GM03348 (cell line): ENCODE data around the gene FEM1B.
A peak's percentile ranks its signal among the peaks of the same experiment; 100 is the strongest.

Experiments
- DNase-seq: peaks from one replicate; pipeline ENCODE4 v3.0.0; 2012; ENCODE audit warnings: low spot score

FEM1B gene

DNA sequence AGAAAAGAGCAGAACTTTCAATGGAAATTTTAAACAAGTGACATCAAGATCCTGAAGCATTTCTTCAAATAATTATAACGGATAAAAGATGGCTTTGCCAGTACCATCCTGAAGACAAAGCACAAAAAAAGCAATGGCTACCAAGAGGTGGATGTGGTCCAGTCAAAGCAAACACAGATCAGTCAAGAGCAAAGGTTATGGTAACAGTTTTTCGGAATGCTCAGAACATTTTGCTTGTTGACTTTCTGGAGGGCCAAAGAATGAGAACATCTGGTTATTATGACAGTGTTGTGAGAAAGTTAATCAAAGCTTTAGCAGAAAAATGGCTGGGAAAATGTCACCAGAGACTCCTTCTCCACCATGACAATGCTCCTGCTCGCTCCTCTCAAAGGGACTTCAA lies 31.5 kb downstream of the FEM1B start:
- no peak for DNase-seq

DNA sequence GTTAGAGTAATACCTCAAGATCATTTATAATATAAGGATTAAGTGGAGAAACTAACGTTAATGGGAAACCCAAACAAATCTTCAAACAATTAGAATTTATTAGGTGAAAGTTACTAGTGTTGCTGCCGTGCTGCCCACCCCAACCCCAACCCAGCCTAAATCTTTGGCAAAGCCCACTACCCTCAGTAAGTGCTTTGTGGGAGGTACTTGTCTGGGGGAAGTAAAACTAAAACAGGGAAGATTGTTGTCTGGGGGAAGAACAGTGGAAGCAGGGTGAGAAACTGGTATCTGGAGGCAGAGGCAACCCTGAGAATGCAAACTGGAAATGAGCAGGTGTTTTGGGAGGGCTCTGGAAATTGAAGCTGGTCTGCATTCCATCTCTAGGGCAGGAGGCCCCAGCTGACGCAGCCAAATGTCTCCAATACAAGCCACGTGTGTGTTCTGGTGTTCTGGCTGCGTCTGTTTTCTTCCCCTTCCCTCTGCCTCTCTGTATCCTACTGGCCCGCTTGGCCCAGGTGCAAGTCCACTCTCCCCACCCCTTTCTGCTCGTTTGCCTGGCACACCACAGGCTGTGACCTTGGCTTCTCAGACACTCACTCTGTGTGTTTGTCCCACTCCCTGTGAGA lies 32.7 kb downstream of the FEM1B start:
- DNase-seq: peak; percentile 6

DNA sequence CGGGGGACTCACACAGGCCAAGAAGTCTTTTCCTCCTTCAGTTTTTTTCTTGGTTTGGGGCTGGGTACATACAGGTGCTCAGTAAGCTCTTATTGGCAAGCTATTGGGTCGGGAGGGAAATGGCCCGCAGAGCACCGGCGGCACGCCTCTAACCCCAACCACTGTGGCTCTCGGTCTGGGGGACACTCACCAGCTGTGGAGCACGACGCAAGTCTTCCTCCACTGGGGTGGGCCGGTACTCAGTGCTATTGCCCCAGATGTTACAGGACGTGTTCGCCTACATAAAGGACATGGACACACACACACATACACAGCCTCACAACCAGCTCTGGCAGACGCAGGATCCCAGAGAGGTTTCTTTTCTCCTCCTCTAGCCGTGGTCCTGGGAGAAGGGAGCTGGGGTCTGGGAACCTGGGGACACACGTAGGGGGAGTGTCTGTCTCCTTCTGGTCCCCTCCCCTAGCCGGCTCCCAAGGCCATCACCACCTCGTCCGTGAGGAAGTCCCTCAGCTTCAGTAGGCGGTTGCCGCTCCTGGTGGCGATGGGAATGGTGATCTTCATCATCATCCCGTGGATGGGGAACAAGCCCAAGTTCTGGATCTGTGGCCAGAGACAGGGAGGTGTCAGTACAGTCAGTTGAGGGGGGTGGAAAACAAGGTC lies 33.4 kb downstream of the FEM1B start:
- no peak for DNase-seq

DNA sequence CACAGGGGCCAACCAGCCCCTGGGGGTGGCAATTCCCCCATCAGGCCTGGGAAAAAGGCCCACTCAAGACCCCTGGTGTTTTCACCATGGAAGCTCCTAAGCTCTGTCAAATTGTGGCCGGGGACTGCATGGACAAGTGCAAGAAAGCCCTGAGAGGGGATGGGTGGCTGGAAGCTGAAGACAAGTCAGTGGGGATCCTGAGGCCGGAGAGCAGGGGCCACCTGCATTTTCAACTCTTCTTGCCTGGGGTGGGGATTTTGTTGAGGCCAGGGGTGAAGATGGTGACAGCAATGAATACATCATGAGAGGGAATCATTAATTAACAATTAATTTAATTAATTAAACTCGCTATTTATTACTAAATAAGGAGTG lies 33.9 kb downstream of the FEM1B start:
- no peak for DNase-seq

DNA sequence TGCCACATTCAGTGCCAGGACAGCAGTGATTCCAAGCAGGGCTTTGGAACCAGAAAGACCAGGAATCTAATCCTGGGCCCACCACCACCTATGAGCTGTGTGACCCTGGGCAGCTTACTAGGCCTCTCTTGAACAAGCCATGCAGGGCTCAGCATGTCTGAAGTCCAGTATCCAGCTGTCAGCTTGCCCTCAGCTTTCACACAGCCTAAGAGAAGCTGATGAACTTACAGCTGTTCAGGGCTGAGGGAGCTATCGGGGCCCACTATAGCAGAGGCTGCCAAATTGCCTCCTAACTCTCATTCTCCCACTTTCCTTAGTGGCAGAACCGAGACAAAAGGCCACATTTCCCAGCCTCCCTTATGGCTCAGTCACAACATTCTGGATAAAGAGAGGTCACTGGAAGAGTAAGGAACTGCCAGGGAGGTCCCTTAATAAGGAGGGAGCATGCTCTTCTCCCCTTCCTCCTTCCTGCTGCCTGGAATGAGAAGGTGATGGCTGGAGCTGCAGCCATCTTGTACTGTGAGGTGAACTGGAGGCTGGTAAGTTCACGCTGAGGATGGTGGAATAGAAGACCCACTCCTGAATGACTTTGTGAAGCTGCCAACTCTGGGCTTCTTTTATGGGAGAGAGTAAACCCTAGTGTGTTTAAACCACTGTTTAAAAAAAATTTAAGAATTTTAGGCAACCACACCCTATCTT lies 34.5 kb downstream of the FEM1B start:
- no peak for DNase-seq

DNA sequence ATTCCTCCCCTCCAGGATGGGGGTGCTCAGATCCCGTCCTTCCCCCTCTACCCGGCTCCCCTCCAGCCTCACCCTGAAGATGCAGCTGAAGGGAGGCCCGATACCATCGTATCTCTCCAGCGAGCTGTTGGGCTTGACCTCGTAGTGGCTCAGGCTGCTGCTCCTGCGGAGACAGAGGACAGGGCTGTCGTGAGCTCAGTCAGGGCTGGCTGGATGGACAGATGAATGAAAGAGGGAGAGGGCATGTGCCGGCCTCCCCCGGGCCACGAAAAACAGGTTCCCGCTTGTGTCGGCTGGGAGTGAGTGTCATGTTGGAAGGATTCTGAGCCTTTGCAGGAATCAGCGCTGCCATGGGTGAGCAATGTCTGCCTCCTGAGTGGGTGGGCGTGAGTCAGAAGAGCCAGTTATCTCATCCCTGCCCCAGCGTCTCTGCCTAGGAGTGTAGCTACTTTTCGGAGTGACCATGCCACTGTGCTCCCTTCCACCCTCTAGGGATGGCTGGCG lies 35.2 kb downstream of the FEM1B start:
- DNase-seq: no peak

DNA sequence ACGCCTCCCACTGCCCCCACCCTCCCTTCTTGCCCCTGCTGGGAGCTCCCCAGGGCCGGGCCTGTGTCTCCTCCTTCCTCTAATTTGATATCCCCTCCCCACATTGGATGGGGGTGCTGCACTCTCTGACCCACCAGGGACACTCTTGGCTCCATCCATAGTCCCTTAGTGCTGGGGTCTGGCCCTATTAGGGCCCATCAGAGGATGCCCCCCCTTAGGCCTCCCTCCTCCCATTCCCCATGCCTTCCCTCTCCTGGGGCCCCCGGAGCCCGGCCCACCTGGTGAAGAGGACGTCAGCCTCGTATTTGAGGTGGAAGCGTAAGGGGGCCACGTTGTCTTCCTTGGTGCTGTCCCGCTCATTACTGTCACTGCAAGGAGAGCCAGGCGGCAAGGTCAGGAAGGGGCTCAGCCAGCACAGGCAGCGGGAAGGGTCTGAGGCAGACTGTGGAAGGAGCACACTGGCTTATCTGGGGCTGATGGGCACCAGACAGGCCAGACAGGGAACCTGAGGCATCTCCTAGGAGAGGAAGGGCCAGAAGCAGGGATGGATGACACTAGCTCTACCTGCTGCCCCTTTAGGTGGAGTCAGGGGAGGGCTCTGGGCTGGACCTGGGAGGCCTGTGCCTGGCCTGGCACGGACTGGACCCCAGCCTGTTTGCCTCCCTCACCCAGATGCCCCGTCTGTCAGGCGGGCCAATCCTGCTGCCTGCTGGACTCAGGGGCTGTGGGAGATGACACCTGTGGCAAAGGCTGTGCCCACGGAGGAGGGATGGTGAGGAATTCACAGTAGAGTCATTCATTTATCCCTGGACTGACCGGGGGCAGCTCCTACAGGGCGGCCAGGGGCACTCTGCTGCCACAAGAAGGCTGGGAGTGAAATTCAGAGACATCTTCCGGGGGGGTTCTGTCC lies 36.2 kb downstream of the FEM1B start:
- no peak for DNase-seq

DNA sequence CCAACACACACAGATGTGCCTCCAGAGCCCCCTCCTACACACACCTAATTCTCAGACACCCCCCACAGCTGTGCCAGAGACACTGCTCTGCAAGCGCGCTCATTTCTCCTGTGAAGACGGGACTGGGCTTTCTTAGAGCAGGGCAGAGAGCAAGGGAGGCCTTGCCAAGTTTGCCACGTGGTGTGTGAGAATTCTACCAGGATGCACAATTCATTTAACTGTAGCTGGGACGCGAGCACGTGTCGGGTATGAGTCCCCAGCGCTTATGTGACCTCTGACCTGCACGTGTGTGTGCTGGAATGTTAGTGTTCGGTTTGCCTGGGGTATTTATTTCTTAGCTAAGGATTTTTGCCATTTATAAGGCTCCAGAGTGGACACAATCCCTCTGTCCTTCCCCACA lies 37.0 kb downstream of the FEM1B start:
- DNase-seq: no peak

DNA sequence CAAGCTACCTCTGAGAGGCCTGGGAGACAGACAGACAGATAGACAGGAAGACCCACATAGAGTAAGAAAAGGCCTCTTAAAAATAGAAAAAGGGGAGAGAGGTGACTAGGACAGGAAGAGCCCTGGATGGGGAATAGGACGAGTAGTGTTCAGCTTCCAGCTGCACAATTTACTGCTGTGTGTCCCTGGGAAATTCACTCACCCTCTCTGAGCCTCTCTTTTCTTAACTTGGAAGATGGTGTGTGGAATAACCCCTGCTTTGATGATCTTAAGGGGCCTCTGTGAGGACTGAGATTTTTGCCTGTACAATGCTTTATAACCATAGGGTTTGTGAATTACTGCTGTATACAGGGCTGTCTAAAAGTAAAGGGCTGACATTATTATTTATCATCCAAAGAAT lies 37.5 kb downstream of the FEM1B start:
- DNase-seq: no peak

DNA sequence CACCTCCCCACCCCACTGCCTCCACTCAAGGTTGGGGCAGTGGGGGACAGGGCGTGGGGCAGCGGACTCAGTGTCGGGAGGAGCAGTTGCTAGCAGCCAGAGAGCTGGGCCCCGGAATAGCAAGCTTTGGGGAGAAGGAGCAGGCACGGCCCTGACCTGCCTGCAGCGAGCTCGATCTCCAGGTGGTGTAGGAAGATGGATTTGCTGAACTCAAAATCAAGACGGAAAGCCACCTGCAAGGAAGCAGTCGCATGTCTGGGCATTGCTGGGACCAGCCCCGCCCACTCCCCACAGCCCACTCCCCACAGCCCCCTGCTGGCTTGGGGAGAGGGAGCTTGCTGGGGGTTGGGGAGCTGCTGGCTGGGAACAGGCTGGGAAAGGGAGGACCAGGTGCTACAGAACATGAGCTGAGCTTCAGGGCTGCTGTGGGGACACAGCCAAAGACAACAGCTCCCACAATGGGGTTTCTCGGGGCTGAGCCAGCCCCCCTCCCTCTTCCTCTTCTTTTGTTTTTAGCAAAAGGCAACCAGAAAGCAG lies 38.0 kb downstream of the FEM1B start:
- DNase-seq: no peak

DNA sequence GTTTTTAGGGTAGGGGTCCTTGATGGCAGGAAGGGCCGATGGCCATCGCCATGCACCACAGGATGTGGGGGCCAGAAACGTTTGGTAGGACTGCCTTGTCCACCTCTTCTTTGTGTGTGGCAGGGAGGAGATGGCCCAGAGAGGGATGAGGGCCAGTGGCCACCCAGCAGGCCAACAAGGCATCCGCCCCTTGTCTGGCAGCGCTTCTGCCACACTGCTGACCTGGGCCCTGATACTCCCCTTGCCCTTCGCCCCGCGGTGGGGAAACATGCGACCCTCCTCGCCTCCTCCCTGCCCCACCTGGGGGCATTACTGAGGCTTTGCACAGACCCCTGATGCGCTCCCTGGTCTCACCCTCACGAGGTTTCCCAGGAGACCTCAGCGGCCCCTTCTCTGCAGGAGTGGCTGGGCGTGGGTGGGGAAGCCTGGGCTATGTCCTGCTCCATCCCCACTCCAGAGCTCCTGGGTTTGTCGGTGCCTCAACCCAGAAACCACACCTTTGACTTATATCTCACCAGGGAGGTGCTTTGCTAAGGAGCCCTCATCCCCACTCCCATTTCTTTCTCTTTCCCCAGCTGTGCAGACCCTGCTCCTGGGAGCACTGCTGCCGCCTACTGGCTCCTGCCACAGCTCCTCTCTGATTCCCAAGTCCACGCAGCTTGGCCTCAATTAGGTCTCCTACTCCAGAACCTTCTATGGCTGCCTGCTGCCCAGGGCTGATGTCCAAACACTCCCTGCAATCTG lies 38.7 kb downstream of the FEM1B start:
- no peak for DNase-seq

DNA sequence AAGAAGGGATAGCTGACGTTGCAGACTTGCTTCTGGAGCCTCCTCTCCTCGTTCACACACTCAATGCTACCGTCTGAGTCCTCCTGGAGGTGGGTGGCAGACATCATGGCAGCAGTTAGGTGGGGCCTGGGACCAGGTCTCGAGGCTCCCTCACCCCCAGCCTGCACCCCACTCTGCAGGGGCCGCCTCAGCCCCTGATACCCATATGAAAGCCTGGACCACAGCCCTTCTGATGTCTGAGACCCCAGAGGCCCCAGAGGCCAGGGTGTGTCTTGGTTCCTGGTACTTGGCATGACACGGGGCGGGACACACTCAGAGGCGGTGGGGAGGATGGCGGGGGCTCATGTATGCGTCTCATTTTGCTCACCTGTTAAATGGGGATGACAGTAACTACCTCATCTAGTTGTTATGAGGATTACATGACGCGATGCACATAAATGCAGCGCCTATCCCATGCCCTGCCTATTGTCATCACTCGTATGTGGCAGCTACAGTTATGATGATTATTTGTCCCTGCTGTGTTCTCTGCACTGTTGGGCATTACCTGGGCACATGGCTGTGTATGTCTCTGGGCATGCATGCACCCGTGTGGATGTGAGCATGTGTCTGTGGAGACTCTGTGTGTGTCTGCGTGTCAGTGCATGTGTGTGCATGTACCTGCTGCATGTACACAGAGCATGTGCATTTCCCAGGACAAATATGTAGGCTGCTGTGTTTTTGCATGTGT lies 39.9 kb downstream of the FEM1B start:
- no peak for DNase-seq

DNA sequence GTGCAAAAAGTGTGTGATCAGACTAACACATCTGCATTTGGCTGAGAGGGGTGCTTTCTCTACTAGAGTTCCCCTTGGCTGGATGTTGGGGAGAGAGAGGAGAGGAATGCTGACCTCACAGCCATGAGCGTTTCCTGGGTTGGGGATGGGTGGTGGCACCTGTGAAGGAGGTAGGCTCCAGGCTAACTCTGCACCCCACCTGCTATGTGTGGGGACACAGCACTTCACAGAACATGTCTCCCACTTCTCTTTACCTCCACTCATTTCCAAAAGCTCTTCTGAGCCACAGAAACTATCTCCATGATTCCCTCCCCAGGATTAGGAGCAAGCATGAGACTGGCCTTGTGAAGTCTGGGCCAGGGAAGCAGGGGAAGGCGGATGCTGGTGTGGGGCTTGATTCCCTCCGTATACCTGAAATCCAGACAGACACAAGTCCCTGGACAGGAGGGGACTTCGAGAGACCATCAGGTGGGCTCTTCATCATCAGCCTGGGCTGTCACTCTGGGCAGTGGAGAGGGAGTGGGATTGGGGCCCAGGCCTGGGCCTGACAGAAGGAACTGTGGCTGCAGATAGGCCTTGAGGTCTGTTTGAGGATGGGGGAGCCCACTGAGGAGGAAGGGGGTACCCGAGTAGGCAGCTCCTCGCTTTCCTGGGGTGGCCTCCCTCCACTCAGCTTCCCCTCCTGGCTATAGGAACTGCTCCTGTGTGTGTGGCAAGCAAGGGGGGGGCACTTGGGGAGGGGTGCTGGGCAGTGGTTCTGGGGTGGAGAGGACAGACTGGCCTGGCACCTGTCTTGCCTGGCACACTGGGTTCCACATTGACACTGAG lies 40.7 kb downstream of the FEM1B start:
- DNase-seq: no peak

DNA sequence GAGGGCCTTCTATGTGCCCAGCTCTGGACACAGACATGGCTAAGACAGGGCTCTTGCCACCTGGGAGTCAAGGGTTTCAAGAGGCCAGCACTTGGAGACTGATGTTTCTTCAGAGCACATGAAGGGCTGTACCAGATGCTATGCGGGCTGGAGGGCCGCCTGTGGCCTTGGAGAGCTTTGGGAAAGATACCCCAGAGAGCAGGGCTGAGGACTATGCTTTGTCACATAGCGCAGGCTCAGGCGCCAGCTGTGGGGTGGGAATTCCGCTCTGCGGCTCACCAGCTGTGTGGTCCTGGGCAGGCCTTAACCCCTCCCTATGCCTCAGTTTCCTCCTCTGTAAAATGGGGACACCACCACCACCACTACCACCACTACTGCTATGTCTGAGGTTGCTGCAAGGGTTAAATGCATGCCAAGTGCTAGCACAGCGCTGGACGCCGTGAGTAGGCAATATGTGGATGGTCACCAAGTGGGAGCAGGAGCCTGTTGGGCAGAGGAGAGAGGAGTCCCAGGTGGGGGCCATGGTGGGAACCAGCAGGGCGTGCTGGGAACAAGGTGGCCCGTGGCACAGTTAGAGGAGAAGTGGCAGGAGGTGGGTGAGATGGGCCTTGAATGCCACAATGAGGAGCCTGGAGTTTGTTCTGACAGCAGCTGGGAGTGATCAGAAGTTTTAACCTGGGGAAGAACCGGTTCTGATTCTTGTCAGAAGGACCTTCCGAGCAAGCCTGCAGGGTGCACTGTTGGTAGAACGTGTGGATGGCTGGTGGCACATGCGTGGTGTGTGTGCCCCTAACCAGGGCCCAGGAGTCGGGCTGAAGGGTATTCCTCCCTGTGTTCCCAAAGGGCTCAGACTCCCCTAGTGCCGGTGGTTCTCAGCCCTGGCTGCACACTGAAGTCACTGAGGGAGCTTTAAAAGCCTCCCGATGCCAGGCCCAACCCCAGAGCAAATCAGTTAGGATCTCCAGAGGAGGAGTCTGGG lies 41.7 kb downstream of the FEM1B start:
- DNase-seq: no peak

DNA sequence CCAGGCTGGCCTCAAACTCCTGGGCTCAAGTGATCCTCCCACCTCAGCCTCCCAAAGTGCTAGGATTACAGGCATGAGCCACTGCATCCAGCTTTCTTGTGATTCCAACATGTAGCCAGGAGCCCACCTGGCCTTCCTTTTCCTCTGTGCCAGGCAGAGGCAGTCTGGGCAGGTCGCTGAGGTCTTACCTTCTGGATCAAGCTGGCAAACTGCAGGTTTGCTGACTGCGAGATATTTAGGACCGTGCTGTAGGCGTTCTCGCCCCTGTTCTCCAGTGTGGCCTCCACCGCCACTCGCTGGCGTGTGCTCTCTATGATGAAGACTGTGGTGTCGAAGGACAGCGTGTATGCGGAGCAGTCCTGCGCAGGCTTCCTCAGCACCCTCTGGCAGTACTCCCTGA lies 42.5 kb downstream of the FEM1B start:
- no peak for DNase-seq

DNA sequence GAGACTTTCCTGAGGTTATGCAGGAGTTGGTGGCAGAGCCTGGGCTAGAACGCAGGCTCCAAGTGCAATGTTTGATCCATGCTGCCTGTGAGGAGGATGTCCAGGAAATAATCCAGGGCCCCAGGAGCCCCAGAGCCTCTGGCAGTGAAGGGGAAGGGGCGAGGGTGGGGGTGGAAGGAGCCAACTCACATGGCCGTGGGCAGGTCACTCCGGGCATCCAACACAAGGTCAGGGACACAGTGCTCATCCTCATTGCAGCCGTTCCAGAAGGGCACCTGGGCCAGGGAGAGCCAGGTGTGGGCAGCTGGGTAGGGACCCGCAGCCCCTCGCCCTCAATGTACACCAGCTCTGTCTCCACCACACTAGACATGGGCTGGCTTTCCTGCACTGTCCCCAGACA lies 43.7 kb downstream of the FEM1B start:
- no peak for DNase-seq

DNA sequence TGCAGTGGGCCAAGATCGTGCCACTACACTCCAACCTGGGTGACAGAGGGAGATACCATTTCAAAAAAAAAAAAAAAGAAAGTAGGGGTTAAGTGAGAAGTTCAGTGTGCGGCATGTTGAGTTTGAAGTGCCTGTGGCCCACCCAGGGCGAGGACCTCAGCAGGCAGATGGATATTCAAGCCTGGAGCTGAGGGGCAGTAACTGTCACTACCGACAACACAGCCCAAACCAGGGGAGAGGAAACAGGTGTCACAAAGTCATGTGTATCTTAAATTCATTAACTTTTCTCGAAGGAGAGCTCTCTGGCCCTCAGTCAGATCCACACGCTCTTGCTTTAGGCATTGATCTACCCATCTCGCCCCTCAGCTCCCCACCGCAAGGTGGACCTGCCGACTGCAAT lies 45.3 kb downstream of the FEM1B start:
- no peak for DNase-seq

DNA sequence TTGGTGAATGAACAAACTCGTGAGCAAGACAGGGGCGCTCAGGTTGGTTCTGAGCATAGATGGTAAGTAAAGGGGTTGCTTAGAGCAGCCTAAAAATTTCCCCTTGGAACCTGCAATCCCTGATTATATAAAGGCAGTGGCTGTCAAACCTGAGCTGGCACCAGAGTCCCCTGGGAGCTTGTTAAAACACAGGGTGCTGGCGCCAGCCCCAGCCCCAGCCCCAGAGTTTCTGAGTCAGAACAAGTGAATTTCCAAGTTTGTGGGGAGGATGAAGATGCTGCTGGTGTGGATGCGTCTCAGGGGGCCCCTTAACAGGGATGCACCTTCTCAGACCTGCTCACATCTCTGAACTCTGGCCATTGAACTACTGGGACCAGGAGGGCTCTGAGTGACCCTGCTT lies 48.2 kb downstream of the FEM1B start:
- no peak for DNase-seq
